GM21737 (cell line): ENCODE results near the gene MAPK11.

Experiments used
- ATAC-seq: cut with Tn5 transposase; IDR thresholded peaks from one replicate; pipeline ENCODE4 v1.9.1; 2021; ENCODE audit warnings: mild to moderate bottlenecking, moderate library complexity; ENCODE audit not compliant: unreplicated experiment

MAPK11 gene

GRCh38 chr22:50308597-50308935, 38.4 kb upstream of the MAPK11 start:
- no peak for ATAC-seq

- no peak for ATAC-seq
These were observed 37.9 kb upstream of the MAPK11 start for GRCh38 chr22:50307890-50308596.

- no peak for ATAC-seq
These were observed 36.9 kb upstream of the MAPK11 start, which contains the start of gene PLXNB2 for GRCh38 chr22:50306753-50307749. PLXNB2 (minus strand) TSS chr22:50307646; CDS start chr22:50290584, 17,062 bp downstream.

- ATAC-seq = no peak
These were observed 35.9 kb upstream of the MAPK11 start for GRCh38 chr22:50305923-50306566.

GRCh38 chr22:50305393-50305922, 35.3 kb upstream of the MAPK11 start:
- ATAC-seq = no peak

GRCh38 chr22:50304528-50305392, 34.6 kb upstream of the MAPK11 start:
- ATAC-seq = no peak

- no peak for ATAC-seq
These were observed 33.8 kb upstream of the MAPK11 start for GRCh38 chr22:50303848-50304527.

GRCh38 chr22:50303515-50303847, 33.3 kb upstream of the MAPK11 start:
- no peak for ATAC-seq

GRCh38 chr22:50302564-50302963, 32.4 kb upstream of the MAPK11 start:
- no peak for ATAC-seq

- ATAC-seq = no peak
These were observed 31.9 kb upstream of the MAPK11 start for GRCh38 chr22:50302041-50302541.

GRCh38 chr22:50301581-50301991, 31.4 kb upstream of the MAPK11 start:
- no peak for ATAC-seq

GRCh38 chr22:50300620-50301257, 30.6 kb upstream of the MAPK11 start:
- ATAC-seq = no peak

GRCh38 chr22:50299785-50300619, 29.8 kb upstream of the MAPK11 start:
- no peak for ATAC-seq

- no peak for ATAC-seq
These were observed 29.0 kb upstream of the MAPK11 start for GRCh38 chr22:50298937-50299784.

GRCh38 chr22:50298266-50298637, 28.1 kb upstream of the MAPK11 start:
- ATAC-seq = no peak

GRCh38 chr22:50297510-50298265, 27.5 kb upstream of the MAPK11 start:
- ATAC-seq = no peak
